Measurements from ENCODE around the gene KCND3. TPM values are rescaled to one million over a fixed set of nuclear protein-coding genes. Genes with fewer than 3 reads are reported as not detected.

Gene KCND3
- total and polyA plus RNA-seq, 2 donors (not counting 3 experiments of a cell fraction or from before 2014, with no cell fraction given): 0.03 TPM; not detected in 1

DNA sequence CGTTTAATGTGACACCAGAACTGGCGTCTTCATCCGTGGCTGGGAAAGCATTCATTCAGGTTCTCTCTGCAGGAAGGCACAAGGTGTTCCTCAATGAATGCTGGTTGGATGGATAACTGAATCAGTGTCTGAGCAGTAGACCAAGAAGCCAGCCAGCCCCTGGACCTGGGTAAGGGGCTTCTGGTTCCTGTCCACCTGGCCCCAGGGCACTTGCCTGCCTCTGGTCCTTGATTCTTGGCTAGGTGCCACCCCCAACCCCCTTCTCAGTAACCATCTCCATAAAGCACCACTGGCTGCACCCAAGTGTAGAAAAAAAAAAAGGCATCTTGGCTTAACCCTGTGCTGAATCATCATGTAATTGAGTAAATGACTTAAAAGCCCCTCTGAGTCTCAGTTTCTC is 59.1 kb downstream of the KCND3 start:
- H3K4me3 ChIP-seq (replicated peaks in 1 of 3; ENCODE audit: insufficient read depth in 1 of 3, low read depth in 1 of 3, low read length in 3 of 3): no peak overlapping the region
- no peak overlapping the region for H3K4me2 ChIP-seq (ENCODE audit: insufficient read depth, low read length)
- H4K20me1 ChIP-seq (replicated peaks; ENCODE audit: control insufficient read depth, extremely low read depth, insufficient read depth, low read length): no peaks in the 10 kb centered on the region
- H3K4me1 ChIP-seq (ENCODE audit: control insufficient read depth, extremely low read depth, insufficient read depth, low read length): no peaks in the 10 kb centered on the region
- H3K9me3 ChIP-seq (replicated peaks; ENCODE audit: control insufficient read depth, insufficient read depth, low read length): no peaks in the 10 kb centered on the region
- no peak overlapping the region for H3K9ac ChIP-seq (replicated peaks; ENCODE audit: extremely low read depth, insufficient read depth, low read length)
- H2AFZ ChIP-seq (ENCODE audit: low read depth, low read length): no peak overlapping the region
- intact Hi-C loops (cut with micrococcal nuclease) (no loop called here), dilution Hi-C loops (cut with MboI; ENCODE audit: extremely low pct_ligation_motif_present, low sequenced_read_pairs) (no loop called here)
- no peaks in the 10 kb centered on the region for H3K9me1 ChIP-seq (replicated peaks; ENCODE audit: control insufficient read depth, extremely low read depth, insufficient read depth, low read length)
- ChIA-PET CTCF (no interaction called here), POLR2A (no interaction called here)
- DNase-seq (ENCODE audit: low read depth, low spot score) (no peak), FAIRE-seq (no peak)
- no peak overlapping the region for H3K27ac ChIP-seq (ENCODE audit: insufficient read depth, low read depth, low read length)
- BruUV-seq (replicated peaks): no TSS peak
- no peaks in the 10 kb centered on the region for H3K27me3 ChIP-seq (ENCODE audit: control insufficient read depth in 2 of 2, insufficient read depth in 2 of 2, low read length in 2 of 2)
- no peaks in the 10 kb centered on the region for H3K36me3 ChIP-seq (ENCODE audit: control insufficient read depth in 2 of 2, extremely low read depth in 1 of 2, insufficient read depth in 2 of 2, low read length in 2 of 2)
- H3K79me2 ChIP-seq (ENCODE audit: control insufficient read depth, insufficient read depth, low read length): no peaks in the 10 kb centered on the region
- no peak for TF ChIP-seq POLR2A (IDR thresholded peaks at IDR 0.05; ENCODE audit: low read depth, low read length)
- TF ChIP-seq EZH2 (IDR thresholded peaks at IDR 0.05; ENCODE audit: borderline replicate concordance, low read depth, low read length, severe bottlenecking): no peak
- TF ChIP-seq POLR2AphosphoS5 (IDR thresholded peaks at IDR 0.05; ENCODE audit: insufficient read depth, low read depth, low read length): no peak
- no peak for TF ChIP-seq GATA2 (IDR thresholded peaks at IDR 0.05; ENCODE audit: insufficient read depth, insufficient read length, low read depth, low read length)
- TF ChIP-seq, protein P1, sequence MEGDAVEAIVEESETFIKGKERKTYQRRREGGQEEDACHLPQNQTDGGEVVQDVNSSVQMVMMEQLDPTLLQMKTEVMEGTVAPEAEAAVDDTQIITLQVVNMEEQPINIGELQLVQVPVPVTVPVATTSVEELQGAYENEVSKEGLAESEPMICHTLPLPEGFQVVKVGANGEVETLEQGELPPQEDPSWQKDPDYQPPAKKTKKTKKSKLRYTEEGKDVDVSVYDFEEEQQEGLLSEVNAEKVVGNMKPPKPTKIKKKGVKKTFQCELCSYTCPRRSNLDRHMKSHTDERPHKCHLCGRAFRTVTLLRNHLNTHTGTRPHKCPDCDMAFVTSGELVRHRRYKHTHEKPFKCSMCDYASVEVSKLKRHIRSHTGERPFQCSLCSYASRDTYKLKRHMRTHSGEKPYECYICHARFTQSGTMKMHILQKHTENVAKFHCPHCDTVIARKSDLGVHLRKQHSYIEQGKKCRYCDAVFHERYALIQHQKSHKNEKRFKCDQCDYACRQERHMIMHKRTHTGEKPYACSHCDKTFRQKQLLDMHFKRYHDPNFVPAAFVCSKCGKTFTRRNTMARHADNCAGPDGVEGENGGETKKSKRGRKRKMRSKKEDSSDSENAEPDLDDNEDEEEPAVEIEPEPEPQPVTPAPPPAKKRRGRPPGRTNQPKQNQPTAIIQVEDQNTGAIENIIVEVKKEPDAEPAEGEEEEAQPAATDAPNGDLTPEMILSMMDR (IDR thresholded peaks at IDR 0.05; ENCODE audit: extremely low read depth in 1 of 2, insufficient read depth in 1 of 2, low read depth in 1 of 2, low read length in 2 of 2): no peak
- TF ChIP-seq, protein P2, sequence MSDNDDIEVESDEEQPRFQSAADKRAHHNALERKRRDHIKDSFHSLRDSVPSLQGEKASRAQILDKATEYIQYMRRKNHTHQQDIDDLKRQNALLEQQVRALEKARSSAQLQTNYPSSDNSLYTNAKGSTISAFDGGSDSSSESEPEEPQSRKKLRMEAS (IDR thresholded peaks at IDR 0.05; ENCODE audit: insufficient read depth, insufficient read length): no peak
- TF ChIP-seq MYC (IDR thresholded peaks at IDR 0.05; ENCODE audit: low read depth, low read length): no peak
- TF ChIP-seq JUN (IDR thresholded peaks at IDR 0.05; ENCODE audit: borderline replicate concordance, insufficient read depth, insufficient read length, low read depth): no peak
- no peak for TF ChIP-seq FOS (IDR thresholded peaks at IDR 0.05; ENCODE audit: borderline replicate concordance, insufficient read depth, low read length)

Measured in endothelial cell of umbilical vein (primary cell).